ENCODE data around the gene PDE3A. TPM values are rescaled to one million over a fixed set of nuclear protein-coding genes. Genes with fewer than 3 reads are reported as not detected.

PDE3A gene
- total RNA-seq, 2 experiments from 2014 or later = not detected

- Mint-ChIP-seq H3K27ac (no peak overlapping the region), H3K27me3 (peaks cover 2% of the 10 kb centered on the region), H3K4me1 (ENCODE audit: low read depth) (no peaks in the 10 kb centered on the region), H3K36me3 (ENCODE audit: low read depth) (no peaks in the 10 kb centered on the region), H3K4me3 (no peak overlapping the region), H3K9me3 (no peaks in the 10 kb centered on the region)
- CTCF ChIA-PET = no interaction called here
- no peak for TF ChIP-seq CTCF (IDR thresholded peaks at IDR 0.05)
- POLR2A ChIA-PET = no interaction called here
- intact Hi-C loops (cut with micrococcal nuclease) = no loop called here
- ATAC-seq (no peak), DNase-seq (no peak)
These were observed 216.8 kb downstream of the PDE3A start for GRCh38 chr12:20585055-20585625.

- intact Hi-C loops (cut with micrococcal nuclease) = no loop called here
- TF ChIP-seq CTCF (IDR thresholded peaks at IDR 0.05) = no peak
- DNase-seq = no peak
- CTCF ChIA-PET = no interaction called here
- H3K27ac Mint-ChIP-seq = no peak overlapping the region
- H3K9me3 Mint-ChIP-seq = no peaks in the 10 kb centered on the region
- peaks cover 2% of the 10 kb centered on the region for H3K27me3 Mint-ChIP-seq
- POLR2A ChIA-PET = no interaction called here
- ATAC-seq = no peak
- H3K4me3 Mint-ChIP-seq = no peak overlapping the region
- H3K36me3 Mint-ChIP-seq (ENCODE audit: low read depth) = no peaks in the 10 kb centered on the region
- no peaks in the 10 kb centered on the region for H3K4me1 Mint-ChIP-seq (ENCODE audit: low read depth)
These were observed 217.6 kb downstream of the PDE3A start for GRCh38 chr12:20585913-20586312.

GRCh38 chr12:20588042-20588441, 219.7 kb downstream of the PDE3A start:
- Mint-ChIP-seq H3K36me3 (ENCODE audit: low read depth) (no peaks in the 10 kb centered on the region), H3K27ac (no peak overlapping the region), H3K4me1 (ENCODE audit: low read depth) (no peaks in the 10 kb centered on the region), H3K9me3 (no peaks in the 10 kb centered on the region), H3K27me3 (peaks cover 2% of the 10 kb centered on the region), H3K4me3 (no peak overlapping the region)
- intact Hi-C loops (cut with micrococcal nuclease) = no loop called here
- ChIA-PET CTCF (no interaction called here), POLR2A (no interaction called here)
- DNase-seq (no peak), ATAC-seq (no peak)
- TF ChIP-seq CTCF (IDR thresholded peaks at IDR 0.05) = no peak

GRCh38 chr12:20590570-20590969, 222.2 kb downstream of the PDE3A start:
- DNase-seq = no peak
- H3K27me3 Mint-ChIP-seq = peaks cover 2% of the 10 kb centered on the region
- H3K4me1 Mint-ChIP-seq (ENCODE audit: low read depth) = no peaks in the 10 kb centered on the region
- no peak overlapping the region for H3K27ac Mint-ChIP-seq
- no peaks in the 10 kb centered on the region for H3K9me3 Mint-ChIP-seq
- H3K4me3 Mint-ChIP-seq = no peak overlapping the region
- ChIA-PET CTCF (no interaction called here), POLR2A (no interaction called here)
- ATAC-seq = no peak
- intact Hi-C loops (cut with micrococcal nuclease) = no loop called here
- TF ChIP-seq CTCF (IDR thresholded peaks at IDR 0.05) = no peak
- no peaks in the 10 kb centered on the region for H3K36me3 Mint-ChIP-seq (ENCODE audit: low read depth)

GRCh38 chr12:20592556-20592955, 224.2 kb downstream of the PDE3A start:
- Mint-ChIP-seq H3K9me3 (no peaks in the 10 kb centered on the region), H3K4me1 (ENCODE audit: low read depth) (no peaks in the 10 kb centered on the region), H3K27ac (no peak overlapping the region), H3K4me3 (no peak overlapping the region), H3K27me3 (no peaks in the 10 kb centered on the region), H3K36me3 (ENCODE audit: low read depth) (no peaks in the 10 kb centered on the region)
- ATAC-seq = no peak
- no peak for TF ChIP-seq CTCF (IDR thresholded peaks at IDR 0.05)
- ChIA-PET POLR2A (no interaction called here), CTCF (no interaction called here)
- intact Hi-C loops (cut with micrococcal nuclease) = no loop called here
- DNase-seq = no peak
